CD4-positive, alpha-beta memory T cell (primary cell): ENCODE results near the gene CSE1L. TPM values are rescaled to one million over a fixed set of nuclear protein-coding genes. Genes with fewer than 3 reads are reported as not detected.
"Not testable (repeated sequence)": the region's sequence is repeated elsewhere in the genome, so short reads cannot be mapped to it uniquely, and the experiment has no call there.

ENCODE experiments used
- CTCF ChIA-PET: fragments of 350-600 bp; sonication (Branson Sonifier 250); formaldehyde crosslinking; loops from one replicate; lab custom pipeline; 2021; ENCODE audit warnings: inconsistent platforms; ENCODE audit not compliant: partially characterized antibody; lab: Charles Lee
- POLR2A ChIA-PET: fragments of 350-600 bp; sonication (Branson Sonifier 250); formaldehyde crosslinking; loops from one replicate; lab custom pipeline; 2021; ENCODE audit not compliant: partially characterized antibody; lab: Charles Lee
- DNase-seq, 5 donors: peaks; one replicate each; pipeline versions ENCODE4 v3.0.0 to v3.0.0-alpha.2; 2020 to 2022; ENCODE audit warnings: mixed read lengths in 1 of 5
- H3K27ac ChIP-seq: one replicate; pipeline ENCODE4 v1.7.0; 2013; ENCODE audit warnings: low read depth, low read length
- H3K27me3 ChIP-seq: 2 replicates; pipeline ENCODE4 v1.7.0; 2013; ENCODE audit warnings: mild to moderate bottlenecking, low read length, moderate library complexity; ENCODE audit not compliant: insufficient read depth
- H3K36me3 ChIP-seq: 2 replicates; pipeline ENCODE4 v1.7.0; 2013; ENCODE audit warnings: mild to moderate bottlenecking, low read length, moderate library complexity; ENCODE audit not compliant: insufficient read depth
- H3K4me1 ChIP-seq: 2 replicates; pipeline ENCODE4 v1.7.0; 2013; ENCODE audit warnings: mild to moderate bottlenecking, low read length, moderate library complexity; ENCODE audit not compliant: insufficient read depth
- H3K4me3 ChIP-seq, 2 donors: one replicate each; pipeline ENCODE4 v1.7.0; 2013; ENCODE audit warnings: low read length in 2 of 2, mild to moderate bottlenecking in 1 of 2
- H3K9me3 ChIP-seq, 2 donors: one replicate each; pipeline ENCODE4 v1.7.0; 2013; ENCODE audit warnings: low read length in 2 of 2, control low read depth in 1 of 2; ENCODE audit not compliant: control insufficient read depth in 1 of 2
- H3K27ac Mint-ChIP-seq, 7 donors: one replicate each; pipeline ENCODE4 v1.8.0; 2020 to 2021; ENCODE audit warnings: mixed read lengths in 7 of 7, mild to moderate bottlenecking in 6 of 7, inconsistent platforms in 3 of 7, moderate library complexity in 3 of 7
- H3K27me3 Mint-ChIP-seq, 2 donors: one replicate each; pipeline ENCODE4 v1.8.0; 2020 to 2021; ENCODE audit warnings: mixed read lengths in 2 of 2
- H3K36me3 Mint-ChIP-seq, 2 donors: one replicate each; pipeline ENCODE4 v1.8.0; 2020 to 2021; ENCODE audit warnings: mixed read lengths in 2 of 2, inconsistent platforms in 1 of 2, mild to moderate bottlenecking in 1 of 2
- H3K4me1 Mint-ChIP-seq, 4 donors: one replicate each; pipeline ENCODE4 v1.8.0; 2020 to 2021; ENCODE audit warnings: mixed read lengths in 4 of 4, mild to moderate bottlenecking in 1 of 4
- H3K4me3 Mint-ChIP-seq, 8 donors: one replicate each; pipeline ENCODE4 v1.8.0; 2020 to 2021; ENCODE audit warnings: mixed read lengths in 8 of 8, mild to moderate bottlenecking in 7 of 8, moderate library complexity in 6 of 8, inconsistent platforms in 3 of 8
- H3K9me3 Mint-ChIP-seq, 8 donors: one replicate each; pipeline ENCODE4 v1.8.0; 2020 to 2021; ENCODE audit warnings: mixed read lengths in 8 of 8, mild to moderate bottlenecking in 5 of 8, inconsistent platforms in 3 of 8, moderate library complexity in 1 of 8
- intact Hi-C: fragments of 100-400 bp; cut with micrococcal nuclease; formaldehyde crosslinking; loops from one replicate; pipeline ENCODE4 v1.15.1; 2023
- polyA plus RNA-seq, 2 donors: library from polyadenylated mRNA; unstranded; fragments of 300-500 nt; fragmentation: Illumina TruSeq; gene quantifications; one replicate each; pipeline ENCODE4 v1.2.3, GENCODE V29; 2021
- total RNA-seq, 2 experiments: library from RNA; stranded (reverse); gene quantifications; one replicate each; pipeline ENCODE4 v1.2.3, GENCODE V29; 2021

CSE1L gene
- total and polyA plus RNA-seq, 4 experiments from 2014 or later: 24.1 to 45.8 (median 40.9) TPM

DNA sequence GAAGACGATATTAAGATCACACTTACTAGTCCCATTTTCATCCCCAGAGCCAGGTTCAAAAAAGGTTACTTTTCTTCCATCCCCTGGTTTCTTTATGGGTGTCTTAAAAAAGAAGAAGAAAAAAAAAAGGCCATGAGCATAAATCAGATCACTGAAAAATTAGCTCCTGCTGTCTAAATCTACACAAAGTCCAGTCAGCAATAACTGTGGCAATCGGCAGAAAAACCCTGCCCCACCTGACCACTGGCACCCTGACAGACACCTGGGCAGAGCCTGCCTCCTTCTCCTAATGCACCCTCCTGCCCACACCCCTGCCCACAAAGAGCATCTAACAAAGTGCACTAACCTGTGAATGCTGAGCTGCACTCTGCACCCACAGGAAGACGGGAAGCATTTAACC is 72.2 kb downstream of the CSE1L start:
- H3K9me3 Mint-ChIP-seq: no peaks in the 10 kb centered on the region
- Histone ChIP-seq H3K27ac (no peak overlapping the region), H3K4me3 (no peak overlapping the region), H3K36me3 (peaks cover 87% of the 10 kb centered on the region), H3K27me3 (no peaks in the 10 kb centered on the region), H3K4me1 (no peaks in the 10 kb centered on the region), H3K9me3 (no peaks in the 10 kb centered on the region)
- H3K27ac Mint-ChIP-seq: peak overlapping the region in 2 of 7 donors; percentile 29 to 66
- H3K4me1 Mint-ChIP-seq: peaks cover 0 to 1% (median 0%) of the 10 kb centered on the region in 4 donors
- peak overlapping the region in 1 of 8 donors; percentile 10 for H3K4me3 Mint-ChIP-seq
- ChIA-PET POLR2A (no interaction called here), CTCF (interaction anchor here (1.4 kb wide), 1 partner anchor 36 kb away, joined by 4 read pairs; no protein-coding TSS in a partner anchor)
- peaks cover 70 to 87% of the 10 kb centered on the region in 2 donors for H3K36me3 Mint-ChIP-seq
- DNase-seq: no peak
- intact Hi-C loops: no loop called here
- H3K27me3 Mint-ChIP-seq: no peaks in the 10 kb centered on the region

DNA sequence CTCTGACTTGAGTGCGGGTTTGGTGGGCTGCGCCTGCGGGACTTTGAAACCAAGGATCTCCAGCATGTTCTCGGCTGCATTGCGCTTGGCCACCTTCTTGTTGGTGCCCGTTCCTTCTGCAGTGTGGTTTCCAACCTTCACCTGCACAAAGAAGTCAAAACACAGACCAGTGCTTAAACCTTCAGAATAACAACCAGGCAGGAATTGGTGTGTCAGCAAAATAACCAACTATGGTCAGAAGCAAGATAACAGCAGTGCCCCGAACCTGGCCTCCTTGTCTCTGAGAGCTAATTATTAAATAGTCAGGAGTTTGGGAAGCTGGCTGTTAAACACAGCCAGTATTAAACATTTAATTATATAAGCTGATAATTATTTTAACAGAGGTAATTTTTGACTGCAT is 73.9 kb downstream of the CSE1L start:
- no peaks in the 10 kb centered on the region for H3K27me3 Mint-ChIP-seq
- POLR2A ChIA-PET: no interaction called here
- H3K4me1 ChIP-seq: no peaks in the 10 kb centered on the region
- CTCF ChIA-PET: interaction anchor here (1.1 to 1.2 kb wide), 2 partner anchors 15 to 97 kb away, joined by 3 read pairs; no protein-coding TSS in a partner anchor
- no peak overlapping the region for H3K4me3 ChIP-seq
- H3K27ac ChIP-seq: no peak overlapping the region
- peaks cover 73 to 87% of the 10 kb centered on the region in 2 donors for H3K36me3 Mint-ChIP-seq
- peaks cover 85% of the 10 kb centered on the region for H3K36me3 ChIP-seq
- H3K9me3 ChIP-seq: no peaks in the 10 kb centered on the region
- H3K9me3 Mint-ChIP-seq: no peaks in the 10 kb centered on the region
- DNase-seq: no peak
- no peaks in the 10 kb centered on the region for H3K27me3 ChIP-seq
- peak overlapping the region in 2 of 7 donors; percentile 75 for H3K27ac Mint-ChIP-seq
- intact Hi-C loops: no loop called here
- no peak overlapping the region for H3K4me3 Mint-ChIP-seq
- H3K4me1 Mint-ChIP-seq: peaks cover 0 to 1% (median 0%) of the 10 kb centered on the region in 4 donors

DNA sequence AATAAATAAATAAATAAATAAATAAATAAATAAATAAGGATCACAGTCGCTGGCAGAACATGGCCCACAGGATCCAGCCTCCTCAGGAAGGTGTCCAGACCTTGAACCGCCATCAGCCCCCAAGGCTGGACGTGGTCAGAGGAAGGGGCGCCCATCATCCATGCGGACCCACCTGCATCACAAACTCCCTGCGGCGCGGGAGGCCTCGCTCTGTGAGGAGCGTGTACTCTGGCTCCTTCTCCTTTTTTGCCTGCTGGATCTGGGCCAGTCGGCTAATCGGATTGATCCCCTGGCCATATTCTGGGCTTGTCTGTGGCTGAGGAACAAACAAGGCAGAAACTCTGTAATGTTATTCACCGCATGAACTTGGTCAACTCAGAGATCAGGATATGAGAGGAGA is 76.8 kb downstream of the CSE1L start:
- Histone ChIP-seq H3K4me3 (no peak overlapping the region), H3K9me3 (no peaks in the 10 kb centered on the region), H3K36me3 (peaks cover 57% of the 10 kb centered on the region), H3K27ac (no peak overlapping the region), H3K27me3 (no peaks in the 10 kb centered on the region), H3K4me1 (no peaks in the 10 kb centered on the region)
- Mint-ChIP-seq H3K4me3 (no peak overlapping the region), H3K4me1 (peaks cover 0 to 7% (median 4%) of the 10 kb centered on the region in 4 donors), H3K27ac (no peak overlapping the region), H3K27me3 (no peaks in the 10 kb centered on the region), H3K36me3 (peaks cover 56 to 69% of the 10 kb centered on the region in 2 donors), H3K9me3 (no peaks in the 10 kb centered on the region)
- no peak for DNase-seq
- CTCF ChIA-PET: no interaction called here
- POLR2A ChIA-PET: no interaction called here
- intact Hi-C loops: no loop called here

DNA sequence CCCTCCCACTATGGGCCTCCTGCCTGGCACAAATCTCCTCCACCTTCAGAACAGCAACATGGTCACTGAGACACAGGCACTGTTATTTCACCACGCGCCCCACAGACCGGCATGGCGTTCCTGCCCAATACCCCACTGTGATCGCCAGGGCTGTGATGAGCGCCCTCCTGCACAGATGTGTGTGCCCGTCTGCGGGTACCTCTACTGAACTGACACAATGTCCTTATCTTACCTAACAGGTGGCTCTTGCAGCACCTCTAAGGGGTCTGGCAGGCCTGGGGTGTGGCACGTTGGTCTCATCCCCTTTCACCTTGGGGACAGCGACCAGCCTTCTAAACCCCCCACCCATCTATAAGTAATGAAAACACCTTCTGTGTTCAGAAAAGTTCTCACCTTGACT is 77.9 kb downstream of the CSE1L start:
- Mint-ChIP-seq H3K36me3 (peaks cover 46 to 62% of the 10 kb centered on the region in 2 donors), H3K4me1 (peaks cover 0 to 7% (median 4%) of the 10 kb centered on the region in 4 donors), H3K27ac (peak overlapping the region in 2 of 7 donors; percentile 38 to 43), H3K27me3 (no peaks in the 10 kb centered on the region), H3K9me3 (no peaks in the 10 kb centered on the region), H3K4me3 (no peak overlapping the region)
- Histone ChIP-seq H3K27ac (no peak overlapping the region), H3K36me3 (peaks cover 47% of the 10 kb centered on the region), H3K9me3 (no peaks in the 10 kb centered on the region), H3K4me1 (no peaks in the 10 kb centered on the region), H3K27me3 (no peaks in the 10 kb centered on the region), H3K4me3 (no peak overlapping the region)
- intact Hi-C loops: no loop called here
- ChIA-PET POLR2A (no interaction called here), CTCF (interaction anchor here (12.9 kb wide), 1 partner anchor 93 kb away, joined by 237 read pairs; the partner anchor contains the start of gene DDX27)
- no peak for DNase-seq

DNA sequence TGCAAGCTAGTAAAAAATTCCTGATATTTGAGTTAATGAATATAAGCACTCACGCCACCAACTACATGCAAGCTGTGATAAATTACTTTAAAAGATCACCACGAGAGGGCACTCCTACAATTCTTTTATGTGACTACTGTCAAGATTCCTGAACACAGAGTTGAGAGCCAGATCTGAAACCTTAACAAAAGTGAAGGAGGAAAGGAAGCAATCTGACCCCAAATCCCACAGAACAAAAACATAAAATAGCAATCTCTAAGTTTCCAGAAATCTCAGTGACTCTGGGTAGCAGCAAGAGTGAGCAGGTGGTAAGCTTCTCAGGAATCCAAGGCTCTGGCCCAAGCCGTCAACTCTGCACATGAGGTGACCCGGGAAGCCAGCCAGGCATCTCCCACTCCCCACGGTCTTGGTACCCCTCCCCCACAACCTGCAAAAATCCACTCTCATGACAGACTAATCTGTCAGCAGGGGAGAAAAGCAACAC is 86.9 kb downstream of the CSE1L start:
- Histone ChIP-seq H3K27ac (no peak overlapping the region), H3K9me3 (no peaks in the 10 kb centered on the region), H3K4me3 (no peak overlapping the region), H3K27me3 (no peaks in the 10 kb centered on the region), H3K4me1 (no peaks in the 10 kb centered on the region), H3K36me3 (peaks cover 22% of the 10 kb centered on the region)
- ChIA-PET POLR2A (interaction anchor here (0.9 to 2.6 kb wide), 6 partner anchors 53 to 146 kb away, joined by 3 to 16 read pairs (median 6); partner anchors contain the start of genes DDX27 and STAU1), CTCF (interaction anchor here (0.6 to 12.9 kb wide), 34 partner anchors 8 to 938 kb away, joined by 3 to 237 read pairs (median 4); partner anchors contain the start of gene DDX27)
- no peaks in the 10 kb centered on the region for H3K27me3 Mint-ChIP-seq
- DNase-seq: peak in 4 of 5 donors; percentile 58 to 61 (median 60)
- H3K4me3 Mint-ChIP-seq: no peak overlapping the region
- intact Hi-C loops: loop anchor here (1.0 to 2.0 kb wide), 2 partner anchors 54 to 84 kb away; no protein-coding TSS in a partner anchor
- peaks cover 16 to 54% of the 10 kb centered on the region in 2 donors for H3K36me3 Mint-ChIP-seq
- H3K4me1 Mint-ChIP-seq: peaks cover 5 to 15% (median 8%) of the 10 kb centered on the region in 4 donors
- peak overlapping the region in 6 of 7 donors; percentile 1 to 71 (median 38) for H3K27ac Mint-ChIP-seq
- H3K9me3 Mint-ChIP-seq: peaks cover 0 to 3% (median 0%) of the 10 kb centered on the region in 8 donors

DNA sequence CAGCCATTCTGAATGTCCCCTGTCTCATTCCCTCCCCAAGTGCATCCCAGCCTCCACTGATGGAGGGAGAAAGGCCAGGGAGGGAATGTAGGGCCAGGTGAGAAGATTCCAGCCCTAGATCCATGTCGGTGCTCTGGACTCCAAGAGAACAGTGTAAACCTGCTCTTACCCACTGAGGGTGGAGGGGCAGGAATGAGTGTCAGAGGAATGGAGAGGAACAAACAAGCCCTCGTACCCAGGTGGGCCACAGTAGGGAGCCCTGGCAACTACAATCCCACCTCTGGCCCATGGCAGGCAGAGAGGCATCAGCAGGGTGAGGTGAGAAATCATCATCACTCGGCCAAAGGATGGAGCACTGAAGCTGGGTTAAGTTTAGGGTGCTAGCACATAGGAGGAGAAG is 87.5 kb downstream of the CSE1L start:
- ChIA-PET POLR2A (interaction anchor here (0.8 to 2.6 kb wide), 5 partner anchors 53 to 86 kb away, joined by 4 to 16 read pairs (median 6); partner anchors contain the start of gene DDX27), CTCF (interaction anchor here (0.9 to 12.9 kb wide), 18 partner anchors 9 to 113 kb away, joined by 3 to 237 read pairs (median 6); partner anchors contain the start of gene DDX27)
- no peaks in the 10 kb centered on the region for H3K9me3 ChIP-seq
- no peaks in the 10 kb centered on the region for H3K27me3 ChIP-seq
- no peak overlapping the region for H3K27ac ChIP-seq
- H3K4me3 ChIP-seq: no peak overlapping the region
- peaks cover 0 to 3% (median 0%) of the 10 kb centered on the region in 8 donors for H3K9me3 Mint-ChIP-seq
- no peak overlapping the region for H3K4me3 Mint-ChIP-seq
- no peaks in the 10 kb centered on the region for H3K4me1 ChIP-seq
- H3K36me3 ChIP-seq: peaks cover 22% of the 10 kb centered on the region
- H3K4me1 Mint-ChIP-seq: peaks cover 6 to 16% (median 8%) of the 10 kb centered on the region in 4 donors
- no peaks in the 10 kb centered on the region for H3K27me3 Mint-ChIP-seq
- peaks cover 16 to 52% of the 10 kb centered on the region in 2 donors for H3K36me3 Mint-ChIP-seq
- intact Hi-C loops: loop anchor here (1.0 to 2.0 kb wide), 2 partner anchors 53 to 84 kb away; no protein-coding TSS in a partner anchor
- no peak for DNase-seq
- peak overlapping the region in 3 of 7 donors; percentile 14 to 48 (median 15) for H3K27ac Mint-ChIP-seq

DNA sequence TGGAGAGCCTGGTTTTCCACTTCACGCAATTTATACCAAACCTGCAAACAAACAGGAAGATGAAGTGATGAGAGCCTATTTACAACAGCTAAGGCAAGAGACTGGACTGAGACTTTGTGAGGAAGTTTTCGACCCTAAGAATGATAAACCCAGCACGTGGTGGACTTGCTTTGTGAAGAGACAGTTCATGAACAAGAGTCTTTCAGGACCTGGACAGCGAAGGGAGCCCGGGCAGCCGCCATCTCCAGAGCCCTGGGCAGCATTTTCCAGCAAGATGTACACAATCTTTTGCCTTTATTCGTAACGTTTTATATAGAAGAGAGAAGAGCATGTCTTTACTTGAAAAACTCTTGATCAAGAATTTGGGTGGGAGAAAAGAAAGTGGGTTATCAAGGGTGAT is 88.7 kb downstream of the CSE1L start:
- H3K4me3 ChIP-seq, H3K27me3 ChIP-seq, H3K27ac ChIP-seq, H3K9me3 ChIP-seq, intact Hi-C loops, H3K9me3 Mint-ChIP-seq, H3K4me1 ChIP-seq, H3K27me3 Mint-ChIP-seq, DNase-seq, H3K4me3 Mint-ChIP-seq: not testable (repeated sequence)
- ChIA-PET POLR2A (interaction anchor here (2.6 kb wide), 1 partner anchor 85 kb away, joined by 16 read pairs; the partner anchor contains the start of gene DDX27), CTCF (interaction anchor here (1.0 to 12.9 kb wide), 5 partner anchors 10 to 82 kb away, joined by 4 to 237 read pairs (median 11); partner anchors contain the start of gene DDX27)
- peaks cover 6 to 16% (median 10%) of the 10 kb centered on the region in 4 donors for H3K4me1 Mint-ChIP-seq
- peak overlapping the region in 4 of 7 donors; percentile 5 to 73 (median 46) for H3K27ac Mint-ChIP-seq
- peaks cover 22% of the 10 kb centered on the region for H3K36me3 ChIP-seq
- peaks cover 21 to 52% of the 10 kb centered on the region in 2 donors for H3K36me3 Mint-ChIP-seq
